ENCODE results near the gene PRCC. TPM values are rescaled to one million over a fixed set of nuclear protein-coding genes. Genes with fewer than 3 reads are reported as not detected.
A peak's percentile ranks its signal among the peaks of the same experiment; 100 is the strongest.

PRCC gene
- total and polyA plus RNA-seq, 8 donors = 18.5 to 41.6 (median 21.8) TPM

GRCh38 chr1:156740741-156741480 is 26.4 kb upstream of the PRCC start, which contains the start of gene MRPL24:
Gene MRPL24, minus strand, starts transcription at chr1:156741088. Its CDS starts 2,384 bp downstream, at chr1:156738704.
- Histone ChIP-seq H3K27me3 (no peaks in the 10 kb centered on the region), H3K4me3 (peak within 1 kb of the TSS; percentile 51 to 91 (median 56)), H3K4me1 (peaks cover 0 to 10% (median 6%) of the 10 kb centered on the region in 3 donors), H3K9me3 (no peaks in the 10 kb centered on the region), H3K36me3 (peaks cover 0 to 26% (median 8%) of the 10 kb centered on the region in 3 donors), H3K27ac (peak within 1 kb of the TSS; percentile 63 to 76 (median 70))
- FAIRE-seq = peak; percentile 92
- ATAC-seq = peak; percentile 92 to 96 (median 94)
- peak; percentile 93 to 99 (median 98) for DNase-seq
- 0% methylated on average over 38 of the region's 38 CpGs for WGBS, 2 donors
- intact Hi-C loops (cut with DNase I) = no loop called here
- TF ChIP-seq, protein P1, sequence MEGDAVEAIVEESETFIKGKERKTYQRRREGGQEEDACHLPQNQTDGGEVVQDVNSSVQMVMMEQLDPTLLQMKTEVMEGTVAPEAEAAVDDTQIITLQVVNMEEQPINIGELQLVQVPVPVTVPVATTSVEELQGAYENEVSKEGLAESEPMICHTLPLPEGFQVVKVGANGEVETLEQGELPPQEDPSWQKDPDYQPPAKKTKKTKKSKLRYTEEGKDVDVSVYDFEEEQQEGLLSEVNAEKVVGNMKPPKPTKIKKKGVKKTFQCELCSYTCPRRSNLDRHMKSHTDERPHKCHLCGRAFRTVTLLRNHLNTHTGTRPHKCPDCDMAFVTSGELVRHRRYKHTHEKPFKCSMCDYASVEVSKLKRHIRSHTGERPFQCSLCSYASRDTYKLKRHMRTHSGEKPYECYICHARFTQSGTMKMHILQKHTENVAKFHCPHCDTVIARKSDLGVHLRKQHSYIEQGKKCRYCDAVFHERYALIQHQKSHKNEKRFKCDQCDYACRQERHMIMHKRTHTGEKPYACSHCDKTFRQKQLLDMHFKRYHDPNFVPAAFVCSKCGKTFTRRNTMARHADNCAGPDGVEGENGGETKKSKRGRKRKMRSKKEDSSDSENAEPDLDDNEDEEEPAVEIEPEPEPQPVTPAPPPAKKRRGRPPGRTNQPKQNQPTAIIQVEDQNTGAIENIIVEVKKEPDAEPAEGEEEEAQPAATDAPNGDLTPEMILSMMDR (IDR thresholded peaks at IDR 0.05) = no peak

DNA sequence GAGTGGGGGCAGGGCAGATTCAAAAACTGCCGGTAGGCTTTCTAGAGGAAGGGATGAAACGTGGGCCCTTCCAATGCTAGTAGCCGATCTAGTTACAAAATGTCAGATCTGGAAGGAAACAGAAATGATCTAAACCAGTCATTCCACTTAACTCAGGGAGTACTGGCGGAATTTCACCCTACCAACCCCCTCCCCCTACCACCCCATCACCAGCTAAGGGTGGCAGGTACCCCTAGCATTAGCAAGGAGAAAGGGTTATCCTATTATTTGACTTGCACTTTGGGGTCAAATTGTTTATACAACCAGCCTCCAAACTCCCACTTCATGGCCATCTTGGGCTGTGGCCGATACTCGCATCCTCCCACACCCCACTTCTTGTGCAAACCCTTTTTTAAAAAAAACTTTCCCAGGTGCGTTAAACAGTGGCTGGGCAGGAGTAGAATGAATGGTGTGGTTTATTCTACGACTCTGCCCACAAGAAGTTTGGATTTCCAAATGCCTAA is 25.8 kb upstream of the PRCC start:
- Histone ChIP-seq H3K9me3 (no peaks in the 10 kb centered on the region), H3K4me1 (peaks cover 0 to 16% (median 12%) of the 10 kb centered on the region in 3 donors), H3K27me3 (no peaks in the 10 kb centered on the region), H3K4me3 (peak overlapping the region in 2 of 4 donors; percentile 25 to 91), H3K36me3 (peaks cover 0 to 20% (median 8%) of the 10 kb centered on the region in 3 donors), H3K27ac (peak overlapping the region; percentile 63 to 76 (median 70))
- DNase-seq (no peak), ATAC-seq (no peak), FAIRE-seq (no peak)
- intact Hi-C loops (cut with DNase I) = no loop called here
- TF ChIP-seq, protein P1 (IDR thresholded peaks at IDR 0.05) = no peak
- 50 to 53% methylated on average over 8 of the region's 8 CpGs for WGBS, 2 donors

- Histone ChIP-seq H3K4me3 (no peak overlapping the region), H3K27ac (peak overlapping the region in 1 of 4 donors; percentile 64), H3K27me3 (no peaks in the 10 kb centered on the region), H3K4me1 (peaks cover 0 to 18% (median 13%) of the 10 kb centered on the region in 3 donors), H3K9me3 (no peaks in the 10 kb centered on the region), H3K36me3 (peaks cover 0 to 17% (median 8%) of the 10 kb centered on the region in 3 donors)
- TF ChIP-seq, protein P1 (IDR thresholded peaks at IDR 0.05) = no peak
- 90 to 94% methylated on average over 3 of the region's 3 CpGs for WGBS, 2 donors
- DNase-seq = no peak
- ATAC-seq = no peak
- intact Hi-C loops (cut with DNase I) = no loop called here
- no peak for FAIRE-seq
These were observed 25.3 kb upstream of the PRCC start for GRCh38 chr1:156742017-156742416.

GRCh38 chr1:156742801-156743200 is 24.5 kb upstream of the PRCC start:
- H3K36me3 ChIP-seq = peaks cover 0 to 14% (median 8%) of the 10 kb centered on the region in 3 donors
- no peak overlapping the region for H3K27ac ChIP-seq
- ATAC-seq (no peak), DNase-seq (no peak), FAIRE-seq (no peak)
- intact Hi-C loops (cut with DNase I) = no loop called here
- H3K27me3 ChIP-seq = no peaks in the 10 kb centered on the region
- TF ChIP-seq, protein P1 (IDR thresholded peaks at IDR 0.05) = no peak
- no peaks in the 10 kb centered on the region for H3K9me3 ChIP-seq
- no peak overlapping the region for H3K4me3 ChIP-seq
- H3K4me1 ChIP-seq = peaks cover 4 to 22% (median 16%) of the 10 kb centered on the region in 3 donors
- 92 to 97% methylated on average over 4 of the region's 4 CpGs for WGBS, 2 donors
